Liver (tissue), 9 donors: ENCODE data around the gene MAPK1. TPM values are rescaled to one million over a fixed set of nuclear protein-coding genes. Genes with fewer than 3 reads are reported as not detected.

Source experiments
- DNase-seq: peaks from one replicate; pipeline ENCODE4 v3.0.0-alpha.2; 2017; ENCODE audit warnings: low spot score
- H3K27ac ChIP-seq, 2 donors: one replicate each; pipeline ENCODE4 v1.7.0; 2013; ENCODE audit warnings: inconsistent platforms in 2 of 2, low read length in 2 of 2, control low read depth in 1 of 2, low read depth in 1 of 2, mild to moderate bottlenecking in 1 of 2
- H3K27me3 ChIP-seq, 4 donors: one replicate each; pipeline versions ENCODE4 v1.6.1 to v1.7.0; 2013; ENCODE audit warnings: low read length in 3 of 4, inconsistent platforms in 1 of 4, mild to moderate bottlenecking in 1 of 4, moderate library complexity in 1 of 4; ENCODE audit not compliant: control insufficient read depth in 4 of 4, insufficient read depth in 4 of 4
- H3K36me3 ChIP-seq, 4 donors: one replicate each; pipeline versions ENCODE4 v1.6.1 to v1.7.0; 2013; ENCODE audit warnings: low read length in 3 of 4, mild to moderate bottlenecking in 3 of 4, low read depth in 1 of 4, moderate library complexity in 1 of 4; ENCODE audit not compliant: control insufficient read depth in 4 of 4, insufficient read depth in 3 of 4
- H3K4me1 ChIP-seq, 4 donors: one replicate each; pipeline versions ENCODE4 v1.6.1 to v1.7.0; 2013; ENCODE audit warnings: low read length in 3 of 4, mild to moderate bottlenecking in 3 of 4, moderate library complexity in 1 of 4; ENCODE audit not compliant: control insufficient read depth in 4 of 4, insufficient read depth in 4 of 4
- H3K4me3 ChIP-seq, 3 donors: one replicate each; pipeline versions ENCODE4 v1.6.1 to v1.7.0; 2013; ENCODE audit warnings: low read length in 3 of 3, control low read depth in 1 of 3, low read depth in 1 of 3, mild to moderate bottlenecking in 1 of 3
- H3K9ac ChIP-seq, 2 donors: one replicate each; pipeline ENCODE4 v1.7.0; 2013; ENCODE audit warnings: low read length in 2 of 2, mild to moderate bottlenecking in 2 of 2, moderate library complexity in 2 of 2, control low read depth in 1 of 2, low read depth in 1 of 2
- H3K9me3 ChIP-seq, 4 donors: one replicate each; pipeline versions ENCODE4 v1.6.1 to v1.7.0; 2013; ENCODE audit warnings: low read length in 3 of 4; ENCODE audit not compliant: control insufficient read depth in 4 of 4
- EGR1 ChIP-seq, 2 donors: IDR thresholded peaks; 2 replicates each; pipeline ENCODE4 v1.6.1; 2016 to 2018; ENCODE audit warnings: antibody characterized with exemption in 2 of 2, low read depth in 2 of 2
- FOXA1 ChIP-seq: IDR thresholded peaks from 2 replicates; pipeline ENCODE4 v1.6.1; 2016; ENCODE audit warnings: antibody characterized with exemption
- FOXA2 ChIP-seq: IDR thresholded peaks from 2 replicates; pipeline ENCODE4 v1.6.1; 2016; ENCODE audit warnings: antibody characterized with exemption
- GABPA ChIP-seq, 2 donors: IDR thresholded peaks in 1 of 2; conservative IDR thresholded peaks in 1 of 2; 2 replicates each; pipeline ENCODE4 v1.6.1; 2016; ENCODE audit warnings: antibody characterized with exemption in 2 of 2, mild to moderate bottlenecking in 1 of 2, moderate library complexity in 1 of 2
- HNF4A ChIP-seq, 2 donors: conservative IDR thresholded peaks; 2 replicates each; pipeline ENCODE4 v1.6.1; 2016; ENCODE audit warnings: antibody characterized with exemption in 2 of 2, mild to moderate bottlenecking in 2 of 2
- HNF4G ChIP-seq: IDR thresholded peaks from 2 replicates; pipeline ENCODE4 v1.6.1; 2016; ENCODE audit warnings: antibody characterized with exemption
- JUND ChIP-seq, 2 donors: IDR thresholded peaks; 2 replicates each; pipeline ENCODE4 v1.6.1; 2016; ENCODE audit warnings: antibody characterized with exemption in 2 of 2
- NR2F2 ChIP-seq: IDR thresholded peaks from 2 replicates; pipeline ENCODE4 v1.6.1; 2016; ENCODE audit warnings: antibody characterized with exemption
- RAD21 ChIP-seq, 2 donors: IDR thresholded peaks; 2 replicates each; pipeline ENCODE4 v1.6.1; 2016; ENCODE audit warnings: antibody characterized with exemption in 2 of 2, mild to moderate bottlenecking in 2 of 2
- RXRA ChIP-seq, 2 donors: IDR thresholded peaks; 2 replicates each; pipeline ENCODE4 v1.6.1; 2017 to 2018; ENCODE audit warnings: antibody characterized with exemption in 2 of 2, mild to moderate bottlenecking in 1 of 2
- SP1 ChIP-seq: IDR thresholded peaks from 2 replicates; pipeline ENCODE4 v1.6.1; 2018; ENCODE audit warnings: antibody characterized with exemption, mild to moderate bottlenecking
- TAF1 ChIP-seq: conservative IDR thresholded peaks from 2 replicates; pipeline ENCODE4 v1.6.1; 2016; ENCODE audit warnings: antibody characterized with exemption, mild to moderate bottlenecking
- YY1 ChIP-seq: IDR thresholded peaks from 2 replicates; pipeline ENCODE4 v1.6.1; 2016; ENCODE audit warnings: antibody characterized with exemption, mild to moderate bottlenecking
- WGBS: extraction: QIAGEN DNeasy Blood & Tissue Kit; methylation state at CpG from one replicate; pipeline ENCODE4 v1.1.7; 2013; 5-methylcytosine and 5-hydroxymethylcytosine counted together
- polyA plus RNA-seq, 2 donors: library from polyadenylated mRNA; stranded (reverse) in 1 of 2; unstranded in 1 of 2; fragments of 200-250 nt in 1 of 2; fragments of >200 nt in 1 of 2; fragmentation: Nextera tagmentation in 1 of 2; extraction: Ambion mirVana in 1 of 2; gene quantifications; one replicate each; pipeline versions ENCODE4 v1.2.1 to v1.2.3, GENCODE V29; 2013 to 2015
- total RNA-seq, 2 donors: library from RNA; depleted of rRNA; stranded (reverse); fragments of >200 nt; gene quantifications; one replicate each; pipeline ENCODE4 v1.2.3, GENCODE V29; 2014
- TF ChIP-seq, protein P1 (sequence below): IDR thresholded peaks from 2 replicates; pipeline ENCODE4 v1.6.1; 2016; ENCODE audit warnings: antibody characterized with exemption
- TF ChIP-seq, protein P2 (sequence below): IDR thresholded peaks from 2 replicates; pipeline ENCODE4 v1.6.1; 2016; ENCODE audit warnings: antibody characterized with exemption
- TF ChIP-seq, protein P3 (sequence below): IDR thresholded peaks from 2 replicates; pipeline ENCODE4 v1.6.1; 2016; ENCODE audit warnings: antibody characterized with exemption, mild to moderate bottlenecking
- TF ChIP-seq, protein P4 (sequence below): IDR thresholded peaks from 2 replicates; pipeline ENCODE4 v1.6.1; 2016; ENCODE audit warnings: antibody characterized with exemption
- TF ChIP-seq, protein P5 (sequence below): fragments of 150-350 bp; IDR thresholded peaks from 2 replicates; pipeline ENCODE4 v1.5.1; 2017; ENCODE audit warnings: improper control_type of control experiment, low read depth, low read length; ENCODE audit not compliant: missing input control
- donor health status: healthy.
- donor health status: healthy.
- donor health status: healthy.
- donor health status: healthy.
- donor health status: healthy.

Gene MAPK1
- total and polyA plus RNA-seq, 4 donors: 8.3 to 31.8 (median 22.8) TPM

DNA sequence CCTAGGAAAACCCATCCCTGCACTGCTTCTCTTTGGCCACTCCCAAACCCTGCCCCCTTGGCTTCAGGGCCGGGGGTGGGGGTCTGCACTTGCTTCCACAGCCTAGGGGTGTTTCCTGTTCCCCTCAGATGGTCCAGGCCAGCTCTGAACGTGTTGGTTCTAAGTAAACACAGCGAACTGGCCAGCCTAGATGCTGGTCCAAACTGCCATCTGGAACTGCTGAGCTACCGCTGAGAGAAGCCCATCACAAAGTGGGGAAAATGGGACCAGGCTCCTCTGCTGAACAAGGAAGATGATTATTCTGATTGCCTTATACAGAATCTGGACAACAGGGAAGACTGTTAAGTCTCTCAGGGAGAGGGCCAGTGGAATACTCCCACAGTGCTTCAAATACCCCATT lies 108.4 kb downstream of the MAPK1 start:
- DNase-seq: no peak
- Histone ChIP-seq H3K4me3 (no peak overlapping the region), H3K36me3 (peaks cover 2 to 32% (median 18%) of the 10 kb centered on the region in 4 donors), H3K9ac (no peak overlapping the region), H3K4me1 (peaks cover 0 to 2% (median 0%) of the 10 kb centered on the region in 4 donors), H3K27ac (no peak overlapping the region), H3K27me3 (no peaks in the 10 kb centered on the region), H3K9me3 (no peaks in the 10 kb centered on the region)
- 85% methylated on average over 4 of the region's 4 CpGs for WGBS
- TF ChIP-seq, protein P1, sequence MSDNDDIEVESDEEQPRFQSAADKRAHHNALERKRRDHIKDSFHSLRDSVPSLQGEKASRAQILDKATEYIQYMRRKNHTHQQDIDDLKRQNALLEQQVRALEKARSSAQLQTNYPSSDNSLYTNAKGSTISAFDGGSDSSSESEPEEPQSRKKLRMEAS: no peak
- TF ChIP-seq, protein P2, sequence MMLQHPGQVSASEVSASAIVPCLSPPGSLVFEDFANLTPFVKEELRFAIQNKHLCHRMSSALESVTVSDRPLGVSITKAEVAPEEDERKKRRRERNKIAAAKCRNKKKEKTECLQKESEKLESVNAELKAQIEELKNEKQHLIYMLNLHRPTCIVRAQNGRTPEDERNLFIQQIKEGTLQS: no peak
- TF ChIP-seq FOXA2 (no peak), RXRA (IDR thresholded peaks at IDR 0.05) (no peak), SP1 (no peak), HNF4G (no peak), JUND (IDR thresholded peaks at IDR 0.05) (no peak), NR2F2 (no peak), GABPA (IDR thresholded peaks at IDR 0.05 in 1 of 2, conservative IDR thresholded peaks at IDR 0.05 in 1 of 2) (no peak), YY1 (no peak), FOXA1 (no peak), EGR1 (IDR thresholded peaks at IDR 0.05; ENCODE audit: low read depth in 2 of 2) (no peak), HNF4A (conservative IDR thresholded peaks at IDR 0.05) (no peak), TAF1 (no peak), RAD21 (IDR thresholded peaks at IDR 0.05) (no peak)
- TF ChIP-seq, protein P3, sequence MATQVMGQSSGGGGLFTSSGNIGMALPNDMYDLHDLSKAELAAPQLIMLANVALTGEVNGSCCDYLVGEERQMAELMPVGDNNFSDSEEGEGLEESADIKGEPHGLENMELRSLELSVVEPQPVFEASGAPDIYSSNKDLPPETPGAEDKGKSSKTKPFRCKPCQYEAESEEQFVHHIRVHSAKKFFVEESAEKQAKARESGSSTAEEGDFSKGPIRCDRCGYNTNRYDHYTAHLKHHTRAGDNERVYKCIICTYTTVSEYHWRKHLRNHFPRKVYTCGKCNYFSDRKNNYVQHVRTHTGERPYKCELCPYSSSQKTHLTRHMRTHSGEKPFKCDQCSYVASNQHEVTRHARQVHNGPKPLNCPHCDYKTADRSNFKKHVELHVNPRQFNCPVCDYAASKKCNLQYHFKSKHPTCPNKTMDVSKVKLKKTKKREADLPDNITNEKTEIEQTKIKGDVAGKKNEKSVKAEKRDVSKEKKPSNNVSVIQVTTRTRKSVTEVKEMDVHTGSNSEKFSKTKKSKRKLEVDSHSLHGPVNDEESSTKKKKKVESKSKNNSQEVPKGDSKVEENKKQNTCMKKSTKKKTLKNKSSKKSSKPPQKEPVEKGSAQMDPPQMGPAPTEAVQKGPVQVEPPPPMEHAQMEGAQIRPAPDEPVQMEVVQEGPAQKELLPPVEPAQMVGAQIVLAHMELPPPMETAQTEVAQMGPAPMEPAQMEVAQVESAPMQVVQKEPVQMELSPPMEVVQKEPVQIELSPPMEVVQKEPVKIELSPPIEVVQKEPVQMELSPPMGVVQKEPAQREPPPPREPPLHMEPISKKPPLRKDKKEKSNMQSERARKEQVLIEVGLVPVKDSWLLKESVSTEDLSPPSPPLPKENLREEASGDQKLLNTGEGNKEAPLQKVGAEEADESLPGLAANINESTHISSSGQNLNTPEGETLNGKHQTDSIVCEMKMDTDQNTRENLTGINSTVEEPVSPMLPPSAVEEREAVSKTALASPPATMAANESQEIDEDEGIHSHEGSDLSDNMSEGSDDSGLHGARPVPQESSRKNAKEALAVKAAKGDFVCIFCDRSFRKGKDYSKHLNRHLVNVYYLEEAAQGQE: no peak
- TF ChIP-seq, protein P4, sequence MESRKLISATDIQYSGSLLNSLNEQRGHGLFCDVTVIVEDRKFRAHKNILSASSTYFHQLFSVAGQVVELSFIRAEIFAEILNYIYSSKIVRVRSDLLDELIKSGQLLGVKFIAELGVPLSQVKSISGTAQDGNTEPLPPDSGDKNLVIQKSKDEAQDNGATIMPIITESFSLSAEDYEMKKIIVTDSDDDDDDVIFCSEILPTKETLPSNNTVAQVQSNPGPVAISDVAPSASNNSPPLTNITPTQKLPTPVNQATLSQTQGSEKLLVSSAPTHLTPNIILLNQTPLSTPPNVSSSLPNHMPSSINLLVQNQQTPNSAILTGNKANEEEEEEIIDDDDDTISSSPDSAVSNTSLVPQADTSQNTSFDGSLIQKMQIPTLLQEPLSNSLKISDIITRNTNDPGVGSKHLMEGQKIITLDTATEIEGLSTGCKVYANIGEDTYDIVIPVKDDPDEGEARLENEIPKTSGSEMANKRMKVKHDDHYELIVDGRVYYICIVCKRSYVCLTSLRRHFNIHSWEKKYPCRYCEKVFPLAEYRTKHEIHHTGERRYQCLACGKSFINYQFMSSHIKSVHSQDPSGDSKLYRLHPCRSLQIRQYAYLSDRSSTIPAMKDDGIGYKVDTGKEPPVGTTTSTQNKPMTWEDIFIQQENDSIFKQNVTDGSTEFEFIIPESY: no peak
- TF ChIP-seq, protein P5, sequence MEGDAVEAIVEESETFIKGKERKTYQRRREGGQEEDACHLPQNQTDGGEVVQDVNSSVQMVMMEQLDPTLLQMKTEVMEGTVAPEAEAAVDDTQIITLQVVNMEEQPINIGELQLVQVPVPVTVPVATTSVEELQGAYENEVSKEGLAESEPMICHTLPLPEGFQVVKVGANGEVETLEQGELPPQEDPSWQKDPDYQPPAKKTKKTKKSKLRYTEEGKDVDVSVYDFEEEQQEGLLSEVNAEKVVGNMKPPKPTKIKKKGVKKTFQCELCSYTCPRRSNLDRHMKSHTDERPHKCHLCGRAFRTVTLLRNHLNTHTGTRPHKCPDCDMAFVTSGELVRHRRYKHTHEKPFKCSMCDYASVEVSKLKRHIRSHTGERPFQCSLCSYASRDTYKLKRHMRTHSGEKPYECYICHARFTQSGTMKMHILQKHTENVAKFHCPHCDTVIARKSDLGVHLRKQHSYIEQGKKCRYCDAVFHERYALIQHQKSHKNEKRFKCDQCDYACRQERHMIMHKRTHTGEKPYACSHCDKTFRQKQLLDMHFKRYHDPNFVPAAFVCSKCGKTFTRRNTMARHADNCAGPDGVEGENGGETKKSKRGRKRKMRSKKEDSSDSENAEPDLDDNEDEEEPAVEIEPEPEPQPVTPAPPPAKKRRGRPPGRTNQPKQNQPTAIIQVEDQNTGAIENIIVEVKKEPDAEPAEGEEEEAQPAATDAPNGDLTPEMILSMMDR: no peak
